Keratinocyte (primary cell): ENCODE measurements around the gene DNAJB5. TPM values are rescaled to one million over a fixed set of nuclear protein-coding genes. Genes with fewer than 3 reads are reported as not detected.
A peak's percentile ranks its signal among the peaks of the same experiment; 100 is the strongest.

Experiments used
- DNase-seq: peaks from one replicate; pipeline ENCODE4 v3.0.0-alpha.2; 2011; ENCODE audit warnings: low read depth, missing footprints, low spot score
- FAIRE-seq: peaks from 2 replicates; lab custom pipeline; 2011; peaks lifted over from hg19 to GRCh38; lab: Jason Lieb, UNC
- H2AFZ ChIP-seq: 2 replicates; pipeline ENCODE4 v1.6.0; 2012; ENCODE audit warnings: low read length, control low read depth, inconsistent platforms; ENCODE audit not compliant: control insufficient read depth
- H3K27ac ChIP-seq: 2 replicates; pipeline ENCODE4 v1.5.1; 2011; ENCODE audit warnings: low read length; ENCODE audit not compliant: control insufficient read depth, insufficient read depth
- H3K27me3 ChIP-seq: 3 replicates; pipeline ENCODE4 v1.6.0; 2011; ENCODE audit warnings: low read length; ENCODE audit not compliant: control insufficient read depth, insufficient read depth; ENCODE audit errors: extremely low read depth
- H3K36me3 ChIP-seq, 2 experiments: 2 replicates in 1 of 2; 3 replicates in 1 of 2; pipeline ENCODE4 v1.5.1; 2011; ENCODE audit warnings: low read length in 2 of 2, mild to moderate bottlenecking in 1 of 2; ENCODE audit not compliant: control insufficient read depth in 2 of 2, insufficient read depth in 2 of 2; ENCODE audit errors: extremely low read depth in 1 of 2
- H3K4me1 ChIP-seq: 3 replicates; pipeline ENCODE4 v1.5.1; 2011; ENCODE audit warnings: low read length; ENCODE audit not compliant: control insufficient read depth, insufficient read depth; ENCODE audit errors: extremely low read depth
- H3K4me2 ChIP-seq: 3 replicates; pipeline ENCODE4 v1.6.0; 2011; ENCODE audit warnings: low read depth, low read length; ENCODE audit not compliant: control insufficient read depth, insufficient read depth; ENCODE audit errors: extremely low read depth
- H3K4me3 ChIP-seq, 3 experiments: fragments of 200-600 bp in 1 of 3; sonication (generic) in 1 of 3; 2 replicates in 2 of 3; 3 replicates in 1 of 3; pipeline ENCODE4 v1.5.1; 2011 to 2016; ENCODE audit warnings: low read length in 3 of 3, mild to moderate bottlenecking in 3 of 3, control low read depth in 2 of 3, inconsistent platforms in 1 of 3, low read depth in 1 of 3, mixed read lengths in 1 of 3, mixed run types in 1 of 3, moderate library complexity in 1 of 3; ENCODE audit not compliant: control insufficient read depth in 2 of 3, insufficient read depth in 2 of 3; ENCODE audit errors: extremely low read depth in 1 of 3
- H3K79me2 ChIP-seq: 2 replicates; pipeline ENCODE4 v1.6.0; 2012; ENCODE audit warnings: low read length; ENCODE audit not compliant: control insufficient read depth, insufficient read depth
- H3K9ac ChIP-seq: 3 replicates; pipeline ENCODE4 v1.6.0; 2011; ENCODE audit warnings: low read length; ENCODE audit not compliant: control insufficient read depth, insufficient read depth; ENCODE audit errors: extremely low read depth
- H3K9me1 ChIP-seq: 3 replicates; pipeline ENCODE4 v1.6.0; 2011; ENCODE audit warnings: low read length; ENCODE audit not compliant: control insufficient read depth, insufficient read depth; ENCODE audit errors: extremely low read depth
- H3K9me3 ChIP-seq: 2 replicates; pipeline ENCODE4 v1.5.1; 2012; ENCODE audit warnings: low read depth, low read length; ENCODE audit not compliant: control insufficient read depth
- H4K20me1 ChIP-seq: 3 replicates; pipeline ENCODE4 v1.6.0; 2011; ENCODE audit warnings: low read length; ENCODE audit not compliant: control insufficient read depth, insufficient read depth; ENCODE audit errors: extremely low read depth
- CTCF ChIP-seq, 3 experiments: IDR thresholded peaks in 1 of 3; conservative IDR thresholded peaks in 1 of 3; optimal IDR thresholded peaks in 1 of 3; 2 replicates in 2 of 3; 3 replicates in 1 of 3; pipeline versions ENCODE3 to v1.5.1; 2011; ENCODE audit warnings: low read length in 3 of 3, mild to moderate bottlenecking in 3 of 3, moderate library complexity in 2 of 3, control low read depth in 1 of 3, inconsistent platforms in 1 of 3; ENCODE audit not compliant: insufficient read depth in 2 of 3; ENCODE audit errors: extremely low read depth in 1 of 3
- EZH2 ChIP-seq: IDR thresholded peaks from one replicate; pipeline ENCODE4 v1.6.1; 2012; ENCODE audit warnings: inconsistent platforms, mild to moderate bottlenecking, low read length, moderate library complexity
- dilution Hi-C: fragments of 300-500 bp; cut with MboI; formaldehyde crosslinking; loops from one replicate; pipeline ENCODE4 v1.7.0; 2020; ENCODE audit warnings: low sequenced_read_pairs; ENCODE audit not compliant: extremely low pct_ligation_motif_present
- polyA plus RNA-seq, 5 experiments: library from polyadenylated mRNA; depleted of rRNA in 3 of 5; stranded (reverse) in 3 of 5; stranded (forward) in 1 of 5; unstranded in 1 of 5; fragments of >200 nt; gene quantifications; 1 replicate in 1 of 5; 2 replicates in 3 of 5; 3 replicates in 1 of 5; pipeline versions ENCODE4 v1.2.1 to v1.2.3, GENCODE V29; 2011 to 2012; ENCODE audit warnings: missing spikeins in 2 of 5, low read depth in 1 of 5, low replicate concordance in 1 of 5

DNAJB5 gene
- polyA plus RNA-seq, 1 donor (not counting 4 experiments of a cell fraction or from before 2014, with no cell fraction given): 2.4 TPM

GRCh38 chr9:35042081-35042604, 52.6 kb downstream of the DNAJB5 start:
- Histone ChIP-seq H3K4me1 (peaks cover 17% of the 10 kb centered on the region), H3K4me2 (no peak overlapping the region), H4K20me1 (no peaks in the 10 kb centered on the region), H3K27me3 (no peaks in the 10 kb centered on the region), H2AFZ (no peak overlapping the region), H3K9ac (no peak overlapping the region), H3K27ac (peak overlapping the region; percentile 5), H3K9me3 (no peaks in the 10 kb centered on the region), H3K4me3 (no peak overlapping the region), H3K36me3 (peaks cover 3% of the 10 kb centered on the region in 2 experiments), H3K79me2 (no peaks in the 10 kb centered on the region), H3K9me1 (no peaks in the 10 kb centered on the region)
- TF ChIP-seq CTCF (optimal IDR thresholded peaks at IDR 0.05 in 1 of 3, IDR thresholded peaks at IDR 0.05 in 1 of 3, conservative IDR thresholded peaks at IDR 0.05 in 1 of 3; ENCODE audit: extremely low read depth in 1 of 3, insufficient read depth in 2 of 3, low read length in 3 of 3) (no peak), EZH2 (no peak)
- FAIRE-seq (peak; percentile 5), DNase-seq (no peak)
- dilution Hi-C loops: no loop called here

- Histone ChIP-seq H4K20me1 (peaks cover 2% of the 10 kb centered on the region), H3K4me1 (peaks cover 17% of the 10 kb centered on the region), H3K9ac (no peak overlapping the region), H3K9me3 (no peaks in the 10 kb centered on the region), H3K27me3 (no peaks in the 10 kb centered on the region), H3K27ac (no peak overlapping the region), H3K79me2 (no peaks in the 10 kb centered on the region), H2AFZ (no peak overlapping the region), H3K4me2 (no peak overlapping the region), H3K4me3 (no peak overlapping the region), H3K36me3 (peaks cover 3% of the 10 kb centered on the region in 2 experiments), H3K9me1 (no peaks in the 10 kb centered on the region)
- no peak for DNase-seq
- TF ChIP-seq EZH2: no peak
- TF ChIP-seq CTCF (optimal IDR thresholded peaks at IDR 0.05 in 1 of 3, IDR thresholded peaks at IDR 0.05 in 1 of 3, conservative IDR thresholded peaks at IDR 0.05 in 1 of 3; ENCODE audit: extremely low read depth in 1 of 3, insufficient read depth in 2 of 3, low read length in 3 of 3): no peak
- dilution Hi-C loops: no loop called here
- FAIRE-seq: no peak
Measured at GRCh38 chr9:35042891-35043545, 53.5 kb downstream of the DNAJB5 start.
